Ovary (tissue), 3 donors: ENCODE measurements around the gene ARHGAP8.

Experiments
- POLR2A ChIP-seq: fragments of 450-650 bp; IDR thresholded peaks from one replicate; pipeline ENCODE4 v1.6.1; 2017; ENCODE audit warnings: antibody characterized with exemption, mild to moderate bottlenecking, moderate library complexity
- TF ChIP-seq, protein P1 (sequence below), 3 donors: fragments of 450-650 bp in 2 of 3; fragments of 200-600 bp in 1 of 3; IDR thresholded peaks; one replicate each; pipeline versions ENCODE4 v1.5.1 to v1.8.0; 2016 to 2022; ENCODE audit warnings: antibody characterized with exemption in 3 of 3, mild to moderate bottlenecking in 1 of 3
- donor health status: DM: no; HTN: no; CAD: no.

DNA sequence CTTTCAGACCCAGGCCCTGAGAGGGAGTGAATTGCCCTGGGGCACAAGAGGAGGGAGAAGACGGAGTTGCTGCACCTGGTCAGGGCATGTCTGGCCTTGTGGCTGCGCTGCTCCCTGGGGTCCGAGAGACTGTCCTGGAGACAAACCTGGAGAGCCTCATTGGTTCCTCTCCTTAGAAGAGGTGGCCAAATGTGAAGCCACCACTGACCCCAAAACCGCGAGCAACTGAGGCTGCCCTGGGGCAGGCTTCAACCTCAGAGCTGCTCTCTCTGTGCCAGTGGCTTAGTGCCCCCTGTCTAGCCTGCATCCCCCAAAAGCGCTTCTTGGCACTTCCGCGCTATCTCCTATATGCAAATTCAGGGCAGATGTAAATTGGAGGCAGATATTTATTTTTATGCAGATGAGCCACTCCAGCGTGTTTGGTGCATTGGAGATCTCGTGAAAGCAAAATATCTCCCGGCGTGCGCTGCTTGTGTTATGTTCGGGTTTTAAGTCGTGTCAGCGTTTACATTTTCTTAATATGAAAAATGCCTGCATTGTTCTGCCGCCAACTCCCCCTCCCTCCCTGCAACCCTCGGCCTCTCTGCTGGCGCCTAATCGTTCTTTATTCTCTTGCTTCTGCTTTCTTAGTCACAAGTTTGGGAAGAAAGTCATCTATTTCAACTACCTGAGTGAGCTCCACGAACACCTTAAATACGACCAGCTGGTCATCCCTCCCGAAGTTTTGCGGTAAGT is 69.5 kb downstream of the ARHGAP8 start:
- TF ChIP-seq, protein P1, sequence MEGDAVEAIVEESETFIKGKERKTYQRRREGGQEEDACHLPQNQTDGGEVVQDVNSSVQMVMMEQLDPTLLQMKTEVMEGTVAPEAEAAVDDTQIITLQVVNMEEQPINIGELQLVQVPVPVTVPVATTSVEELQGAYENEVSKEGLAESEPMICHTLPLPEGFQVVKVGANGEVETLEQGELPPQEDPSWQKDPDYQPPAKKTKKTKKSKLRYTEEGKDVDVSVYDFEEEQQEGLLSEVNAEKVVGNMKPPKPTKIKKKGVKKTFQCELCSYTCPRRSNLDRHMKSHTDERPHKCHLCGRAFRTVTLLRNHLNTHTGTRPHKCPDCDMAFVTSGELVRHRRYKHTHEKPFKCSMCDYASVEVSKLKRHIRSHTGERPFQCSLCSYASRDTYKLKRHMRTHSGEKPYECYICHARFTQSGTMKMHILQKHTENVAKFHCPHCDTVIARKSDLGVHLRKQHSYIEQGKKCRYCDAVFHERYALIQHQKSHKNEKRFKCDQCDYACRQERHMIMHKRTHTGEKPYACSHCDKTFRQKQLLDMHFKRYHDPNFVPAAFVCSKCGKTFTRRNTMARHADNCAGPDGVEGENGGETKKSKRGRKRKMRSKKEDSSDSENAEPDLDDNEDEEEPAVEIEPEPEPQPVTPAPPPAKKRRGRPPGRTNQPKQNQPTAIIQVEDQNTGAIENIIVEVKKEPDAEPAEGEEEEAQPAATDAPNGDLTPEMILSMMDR (IDR thresholded peaks at IDR 0.05), result no peak
- TF ChIP-seq POLR2A, result no peak
